Endothelial cell (in vitro differentiated cells): ENCODE measurements around the gene CRTC3. TPM values are rescaled to one million over a fixed set of nuclear protein-coding genes. Genes with fewer than 3 reads are reported as not detected.

Source experiments
- DNase-seq: peaks from one replicate; pipeline ENCODE4 v3.0.0; 2021; ENCODE audit warnings: low spot score
- H3K27ac Mint-ChIP-seq: one replicate; pipeline ENCODE4 v1.8.0; 2021; ENCODE audit warnings: mixed read lengths, inconsistent platforms; ENCODE audit not compliant: unreplicated experiment
- H3K27me3 Mint-ChIP-seq: one replicate; pipeline ENCODE4 v1.8.0; 2021; ENCODE audit warnings: mild to moderate bottlenecking, moderate library complexity, mixed read lengths, inconsistent platforms; ENCODE audit not compliant: unreplicated experiment
- H3K36me3 Mint-ChIP-seq: one replicate; pipeline ENCODE4 v1.8.0; 2021; ENCODE audit warnings: mild to moderate bottlenecking, low read depth, mixed read lengths, inconsistent platforms; ENCODE audit not compliant: unreplicated experiment
- H3K4me1 Mint-ChIP-seq: one replicate; pipeline ENCODE4 v1.8.0; 2021; ENCODE audit warnings: mild to moderate bottlenecking, mixed read lengths, inconsistent platforms; ENCODE audit not compliant: unreplicated experiment
- H3K4me3 Mint-ChIP-seq: one replicate; pipeline ENCODE4 v1.8.0; 2021; ENCODE audit warnings: mild to moderate bottlenecking, mixed read lengths, inconsistent platforms; ENCODE audit not compliant: unreplicated experiment
- H3K9me3 Mint-ChIP-seq: one replicate; pipeline ENCODE4 v1.8.0; 2021; ENCODE audit warnings: mixed read lengths, inconsistent platforms; ENCODE audit not compliant: unreplicated experiment
- total RNA-seq: library from RNA; stranded (reverse); fragmentation: NEBNext Ultra II Directional; extraction: Animal tissue kit (Norgen Biotek cat#: 25700); gene quantifications from one replicate; pipeline ENCODE4 v1.2.1, GENCODE V29; 2021; ENCODE audit not compliant: unreplicated experiment
- TF ChIP-seq, protein P1 (sequence below): fragments of 200-600 bp; sonication (generic); IDR thresholded peaks from one replicate; pipeline ENCODE4 v1.5.0; 2021; ENCODE audit warnings: antibody characterized with exemption; ENCODE audit not compliant: unreplicated experiment

The CRTC3 gene
- total RNA-seq, 1 donor from 2014 or later = 27.1 TPM

DNA sequence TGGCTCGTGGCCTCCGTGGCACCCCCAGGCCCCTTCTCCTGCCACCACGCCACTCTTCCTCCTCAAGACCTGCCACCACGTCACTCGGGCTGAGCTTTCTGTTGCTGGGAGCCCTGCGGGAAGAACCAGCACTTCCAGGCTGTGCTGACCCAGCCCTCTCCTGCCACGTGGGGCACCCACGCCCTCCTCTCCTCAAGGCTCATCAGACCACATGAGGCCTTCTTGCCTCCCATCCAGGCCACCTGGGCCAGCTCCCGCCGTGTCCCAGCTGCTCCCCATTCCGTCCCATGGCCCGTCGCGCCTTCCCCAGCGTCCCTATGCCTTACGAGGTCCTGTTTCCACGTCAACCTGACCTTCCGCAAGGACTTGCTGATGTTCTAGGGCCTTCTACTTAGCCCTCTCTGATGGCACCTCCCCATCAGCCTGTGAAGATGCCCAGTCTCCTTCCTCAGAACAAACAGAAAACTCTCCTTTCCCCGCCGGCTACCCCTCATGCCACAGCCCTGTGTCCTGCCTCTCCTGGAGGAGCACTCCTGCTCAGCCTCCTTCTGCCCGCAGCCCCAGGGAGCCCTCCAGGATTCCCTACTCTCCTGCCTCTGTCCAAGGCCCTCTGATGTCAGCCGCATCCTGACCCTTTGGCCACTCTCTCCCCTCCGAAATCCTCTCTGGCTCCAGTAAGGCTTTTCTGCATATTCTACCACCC, 116.3 kb downstream of the CRTC3 start:
- no peaks in the 10 kb centered on the region for H3K9me3 Mint-ChIP-seq
- peaks cover 10% of the 10 kb centered on the region for H3K27me3 Mint-ChIP-seq
- peak overlapping the region; percentile 38 for H3K4me3 Mint-ChIP-seq
- no peak for DNase-seq
- H3K27ac Mint-ChIP-seq = peak overlapping the region; percentile 74
- peaks cover 43% of the 10 kb centered on the region for H3K4me1 Mint-ChIP-seq
- H3K36me3 Mint-ChIP-seq = peaks cover 32% of the 10 kb centered on the region
- TF ChIP-seq, protein P1, sequence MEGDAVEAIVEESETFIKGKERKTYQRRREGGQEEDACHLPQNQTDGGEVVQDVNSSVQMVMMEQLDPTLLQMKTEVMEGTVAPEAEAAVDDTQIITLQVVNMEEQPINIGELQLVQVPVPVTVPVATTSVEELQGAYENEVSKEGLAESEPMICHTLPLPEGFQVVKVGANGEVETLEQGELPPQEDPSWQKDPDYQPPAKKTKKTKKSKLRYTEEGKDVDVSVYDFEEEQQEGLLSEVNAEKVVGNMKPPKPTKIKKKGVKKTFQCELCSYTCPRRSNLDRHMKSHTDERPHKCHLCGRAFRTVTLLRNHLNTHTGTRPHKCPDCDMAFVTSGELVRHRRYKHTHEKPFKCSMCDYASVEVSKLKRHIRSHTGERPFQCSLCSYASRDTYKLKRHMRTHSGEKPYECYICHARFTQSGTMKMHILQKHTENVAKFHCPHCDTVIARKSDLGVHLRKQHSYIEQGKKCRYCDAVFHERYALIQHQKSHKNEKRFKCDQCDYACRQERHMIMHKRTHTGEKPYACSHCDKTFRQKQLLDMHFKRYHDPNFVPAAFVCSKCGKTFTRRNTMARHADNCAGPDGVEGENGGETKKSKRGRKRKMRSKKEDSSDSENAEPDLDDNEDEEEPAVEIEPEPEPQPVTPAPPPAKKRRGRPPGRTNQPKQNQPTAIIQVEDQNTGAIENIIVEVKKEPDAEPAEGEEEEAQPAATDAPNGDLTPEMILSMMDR = no peak

- Mint-ChIP-seq H3K4me3 (no peak overlapping the region), H3K9me3 (no peaks in the 10 kb centered on the region), H3K4me1 (peaks cover 43% of the 10 kb centered on the region), H3K27ac (peak overlapping the region; percentile 59), H3K27me3 (peaks cover 13% of the 10 kb centered on the region), H3K36me3 (peaks cover 29% of the 10 kb centered on the region)
- TF ChIP-seq, protein P1 = no peak
- no peak for DNase-seq
These were observed 117.1 kb downstream of the CRTC3 start for GRCh38 chr15:90646662-90647305.

DNA sequence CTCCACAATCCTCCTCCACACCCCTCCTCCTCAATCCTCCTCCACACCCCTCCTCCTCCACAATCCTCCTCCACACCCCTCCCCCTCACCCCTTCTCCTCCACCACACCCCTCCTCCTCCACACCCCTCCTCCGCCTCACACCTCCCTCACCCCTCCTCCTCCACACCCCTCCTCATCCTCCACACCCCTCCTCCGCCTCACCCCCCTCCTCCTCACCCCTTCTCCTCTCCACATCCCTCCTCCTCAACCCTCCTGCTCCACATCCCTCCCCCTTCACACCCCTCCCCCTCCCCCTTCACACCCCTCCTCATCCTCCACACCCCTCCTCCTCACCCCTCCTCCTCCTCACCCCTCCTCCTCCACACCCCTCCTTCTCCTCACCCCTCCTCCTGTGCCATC, 117.6 kb downstream of the CRTC3 start:
- no peak for DNase-seq
- H3K9me3 Mint-ChIP-seq = no peaks in the 10 kb centered on the region
- no peak overlapping the region for H3K27ac Mint-ChIP-seq
- TF ChIP-seq, protein P1 = no peak
- H3K27me3 Mint-ChIP-seq = peaks cover 13% of the 10 kb centered on the region
- H3K36me3 Mint-ChIP-seq = peaks cover 24% of the 10 kb centered on the region
- peaks cover 43% of the 10 kb centered on the region for H3K4me1 Mint-ChIP-seq
- no peak overlapping the region for H3K4me3 Mint-ChIP-seq

DNA sequence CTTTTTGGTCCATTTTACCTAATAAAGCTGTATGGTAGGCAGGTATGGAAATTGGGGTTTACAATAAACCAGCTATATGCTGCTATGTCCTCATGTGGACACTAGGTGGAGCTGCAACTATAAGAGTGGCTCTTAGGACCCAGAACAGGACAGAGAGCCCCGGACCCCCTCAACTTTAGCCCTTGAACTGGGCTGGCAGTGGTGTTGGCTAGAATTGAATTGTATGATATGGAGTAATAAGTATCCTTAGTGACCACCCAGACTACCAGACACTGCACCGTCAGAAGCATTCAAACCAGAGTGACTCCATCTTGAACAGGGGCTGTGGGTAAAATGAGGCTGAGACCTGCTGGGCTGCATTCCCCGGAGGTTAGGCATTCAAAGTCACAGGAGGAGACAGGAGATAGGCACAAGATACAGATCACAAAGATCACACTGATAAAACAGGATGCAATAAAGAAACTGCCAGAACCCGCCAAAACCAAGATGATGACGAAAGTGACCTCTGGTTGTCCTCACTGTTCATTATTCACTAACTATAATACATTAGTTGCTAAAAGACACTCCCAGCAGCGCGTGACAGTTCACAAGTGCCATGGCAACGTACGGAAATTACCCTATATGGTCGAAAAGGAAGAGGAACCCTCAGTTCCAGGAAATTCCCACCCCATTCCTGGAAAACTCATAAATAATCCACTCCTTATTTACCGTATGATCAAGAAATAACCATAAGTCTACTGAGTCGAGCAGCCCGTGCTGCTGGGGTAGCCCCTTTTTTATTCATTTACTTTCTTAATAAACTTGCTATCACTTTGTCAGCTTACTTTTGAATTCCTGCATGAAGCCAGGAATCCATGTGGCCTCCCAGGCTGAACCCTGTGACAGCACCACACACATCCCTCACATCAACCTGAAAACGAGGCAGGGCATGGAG, 118.7 kb downstream of the CRTC3 start:
- peak; percentile 54 for DNase-seq
- peaks cover 15% of the 10 kb centered on the region for H3K36me3 Mint-ChIP-seq
- peaks cover 43% of the 10 kb centered on the region for H3K4me1 Mint-ChIP-seq
- H3K27me3 Mint-ChIP-seq = peaks cover 13% of the 10 kb centered on the region
- peak overlapping the region; percentile 100 for H3K27ac Mint-ChIP-seq
- H3K9me3 Mint-ChIP-seq = no peaks in the 10 kb centered on the region
- TF ChIP-seq, protein P1 = peak; percentile 91
- H3K4me3 Mint-ChIP-seq = peak overlapping the region; percentile 42
